ENCODE measurements around the gene PRKN. TPM values are rescaled to one million over a fixed set of nuclear protein-coding genes. Genes with fewer than 3 reads are reported as not detected.

The PRKN gene
- total RNA-seq, 1 donor from 2014 or later: 2.8 TPM

DNA sequence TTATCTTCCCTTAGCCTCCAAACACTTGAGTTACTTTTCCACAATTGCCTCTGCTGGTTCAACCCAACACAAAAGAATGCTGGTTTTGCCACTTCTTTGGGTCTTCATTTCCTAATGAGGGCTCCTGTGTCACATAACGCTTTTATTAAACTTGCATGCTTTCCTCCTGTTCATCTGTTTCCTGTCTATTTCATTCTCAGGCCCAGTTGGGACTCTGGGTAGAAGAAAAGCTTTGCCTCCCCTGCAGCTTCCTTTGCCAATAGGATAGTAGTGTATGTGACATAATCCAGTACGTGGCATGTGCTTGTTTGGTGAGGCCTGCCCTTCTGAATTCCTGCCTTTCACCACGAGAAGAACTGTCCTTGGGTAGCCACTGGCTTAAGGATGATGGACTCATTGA lies 924.4 kb downstream of the PRKN start:
- Mint-ChIP-seq H3K27me3 (ENCODE audit: insufficient read depth, low read depth) (peaks cover 5% of the 10 kb centered on the region), H3K9me3 (no peaks in the 10 kb centered on the region), H3K4me3 (no peak overlapping the region), H3K4me1 (peaks cover 2% of the 10 kb centered on the region), H3K36me3 (no peaks in the 10 kb centered on the region), H3K27ac (no peak overlapping the region)
- Histone ChIP-seq H3F3A (ENCODE audit: low read depth) (no peaks in the 10 kb centered on the region), H3K4me2 (no peak overlapping the region), H3K27ac (no peak overlapping the region), H3K9ac (no peak overlapping the region), H3K79me2 (ENCODE audit: low read depth) (no peaks in the 10 kb centered on the region), H3K36me3 (no peaks in the 10 kb centered on the region), H2AFZ (replicated peaks) (no peak overlapping the region), H4K20me1 (ENCODE audit: low read depth) (no peaks in the 10 kb centered on the region), H3K4me3 (no peak overlapping the region), H3K27me3 (no peaks in the 10 kb centered on the region), H3K4me1 (no peaks in the 10 kb centered on the region), H3K9me3 (ENCODE audit: low read depth) (no peaks in the 10 kb centered on the region)
- TF ChIP-seq EZH2 (IDR thresholded peaks at IDR 0.05) (no peak), EZH2phosphoT487 (IDR thresholded peaks at IDR 0.05) (no peak)
- TF ChIP-seq, protein P1, sequence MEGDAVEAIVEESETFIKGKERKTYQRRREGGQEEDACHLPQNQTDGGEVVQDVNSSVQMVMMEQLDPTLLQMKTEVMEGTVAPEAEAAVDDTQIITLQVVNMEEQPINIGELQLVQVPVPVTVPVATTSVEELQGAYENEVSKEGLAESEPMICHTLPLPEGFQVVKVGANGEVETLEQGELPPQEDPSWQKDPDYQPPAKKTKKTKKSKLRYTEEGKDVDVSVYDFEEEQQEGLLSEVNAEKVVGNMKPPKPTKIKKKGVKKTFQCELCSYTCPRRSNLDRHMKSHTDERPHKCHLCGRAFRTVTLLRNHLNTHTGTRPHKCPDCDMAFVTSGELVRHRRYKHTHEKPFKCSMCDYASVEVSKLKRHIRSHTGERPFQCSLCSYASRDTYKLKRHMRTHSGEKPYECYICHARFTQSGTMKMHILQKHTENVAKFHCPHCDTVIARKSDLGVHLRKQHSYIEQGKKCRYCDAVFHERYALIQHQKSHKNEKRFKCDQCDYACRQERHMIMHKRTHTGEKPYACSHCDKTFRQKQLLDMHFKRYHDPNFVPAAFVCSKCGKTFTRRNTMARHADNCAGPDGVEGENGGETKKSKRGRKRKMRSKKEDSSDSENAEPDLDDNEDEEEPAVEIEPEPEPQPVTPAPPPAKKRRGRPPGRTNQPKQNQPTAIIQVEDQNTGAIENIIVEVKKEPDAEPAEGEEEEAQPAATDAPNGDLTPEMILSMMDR (IDR thresholded peaks at IDR 0.05): no peak
- DNase-seq (ENCODE audit: low spot score): no peak

GRCh38 chr6:161802231-161802630 lies 925.3 kb downstream of the PRKN start:
- TF ChIP-seq EZH2 (IDR thresholded peaks at IDR 0.05) (no peak), EZH2phosphoT487 (IDR thresholded peaks at IDR 0.05) (no peak)
- TF ChIP-seq, protein P1 (IDR thresholded peaks at IDR 0.05): no peak
- Histone ChIP-seq H3K27ac (no peak overlapping the region), H3K36me3 (no peaks in the 10 kb centered on the region), H3K27me3 (no peaks in the 10 kb centered on the region), H3F3A (ENCODE audit: low read depth) (no peaks in the 10 kb centered on the region), H3K4me2 (no peak overlapping the region), H3K4me3 (no peak overlapping the region), H3K9ac (no peak overlapping the region), H4K20me1 (ENCODE audit: low read depth) (no peaks in the 10 kb centered on the region), H2AFZ (replicated peaks) (no peak overlapping the region), H3K79me2 (ENCODE audit: low read depth) (no peaks in the 10 kb centered on the region), H3K9me3 (ENCODE audit: low read depth) (no peaks in the 10 kb centered on the region), H3K4me1 (no peaks in the 10 kb centered on the region)
- Mint-ChIP-seq H3K27me3 (ENCODE audit: insufficient read depth, low read depth) (peaks cover 5% of the 10 kb centered on the region), H3K36me3 (no peaks in the 10 kb centered on the region), H3K4me3 (no peak overlapping the region), H3K9me3 (no peaks in the 10 kb centered on the region), H3K27ac (no peak overlapping the region), H3K4me1 (peaks cover 2% of the 10 kb centered on the region)
- DNase-seq (ENCODE audit: low spot score): no peak

DNA sequence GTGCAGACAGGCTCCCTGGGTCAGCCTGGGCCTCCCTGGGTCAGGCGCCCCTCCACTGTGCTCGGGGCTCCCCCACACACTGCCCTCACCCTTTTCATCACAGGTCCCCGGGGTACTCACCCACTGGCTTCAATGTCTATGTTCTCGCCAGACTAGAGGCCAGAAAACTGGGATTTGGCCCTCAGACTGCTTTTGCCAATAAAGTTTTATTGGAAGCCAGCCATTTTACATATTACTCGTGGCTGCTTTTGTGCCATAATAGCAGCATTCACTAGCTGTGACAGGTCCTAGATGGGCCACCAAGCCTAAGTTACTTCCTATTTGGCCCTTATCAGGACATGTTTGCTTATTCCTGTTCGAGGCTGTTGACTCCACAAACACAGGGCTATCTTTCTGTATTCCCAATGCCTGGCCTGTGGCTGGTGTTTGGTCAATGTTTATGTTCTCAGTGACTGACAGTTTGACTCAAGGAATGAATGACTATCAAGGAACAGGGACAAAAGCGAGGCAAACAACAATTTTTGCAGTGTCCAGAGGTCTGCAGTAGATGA lies 928.6 kb downstream of the PRKN start:
- Mint-ChIP-seq H3K36me3 (no peaks in the 10 kb centered on the region), H3K4me3 (no peak overlapping the region), H3K4me1 (peaks cover 2% of the 10 kb centered on the region), H3K27me3 (ENCODE audit: insufficient read depth, low read depth) (peaks cover 5% of the 10 kb centered on the region), H3K9me3 (peaks cover 3% of the 10 kb centered on the region), H3K27ac (no peak overlapping the region)
- no peak overlapping the region for H2AFZ ChIP-seq (replicated peaks)
- no peaks in the 10 kb centered on the region for H3K9me3 ChIP-seq (ENCODE audit: low read depth)
- H3K27ac ChIP-seq: no peak overlapping the region
- H3K79me2 ChIP-seq (ENCODE audit: low read depth): no peaks in the 10 kb centered on the region
- H3K27me3 ChIP-seq: no peaks in the 10 kb centered on the region
- no peak for DNase-seq (ENCODE audit: low spot score)
- H3K4me1 ChIP-seq: no peaks in the 10 kb centered on the region
- no peak for TF ChIP-seq EZH2 (IDR thresholded peaks at IDR 0.05)
- TF ChIP-seq, protein P1 (IDR thresholded peaks at IDR 0.05): no peak
- no peak for TF ChIP-seq EZH2phosphoT487 (IDR thresholded peaks at IDR 0.05)
- H4K20me1 ChIP-seq (ENCODE audit: low read depth): no peaks in the 10 kb centered on the region
- no peaks in the 10 kb centered on the region for H3K36me3 ChIP-seq
- no peak overlapping the region for H3K4me3 ChIP-seq
- H3F3A ChIP-seq (ENCODE audit: low read depth): no peaks in the 10 kb centered on the region
- no peak overlapping the region for H3K9ac ChIP-seq
- no peak overlapping the region for H3K4me2 ChIP-seq

All from neural progenitor cell (in vitro differentiated cells).